ENCODE results near the gene VPS37D. TPM values are rescaled to one million over a fixed set of nuclear protein-coding genes. Genes with fewer than 3 reads are reported as not detected.

VPS37D gene
- total RNA-seq, 1 experiment from 2014 or later, result 4.4 TPM

DNA sequence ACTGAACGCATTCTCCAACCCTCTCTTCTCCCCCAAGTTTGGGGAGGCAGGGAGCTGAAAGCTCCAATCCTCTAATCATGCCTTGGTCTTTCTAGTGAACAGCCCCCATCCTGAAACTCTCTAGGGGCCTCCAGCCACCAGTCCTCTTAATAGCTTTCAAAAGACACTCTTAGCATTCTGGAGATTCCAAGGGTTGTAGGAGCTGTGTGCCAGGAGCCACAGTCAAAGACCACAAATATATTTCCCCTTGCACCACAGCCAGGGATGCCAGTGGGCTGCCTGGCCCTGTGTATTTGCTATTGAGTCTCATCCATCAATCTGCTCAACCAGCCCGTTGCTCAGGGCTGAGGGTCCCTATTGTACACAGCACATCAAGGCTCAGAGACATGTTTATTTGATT lies 24.8 kb upstream of the VPS37D start:
- TF ChIP-seq, protein P1, sequence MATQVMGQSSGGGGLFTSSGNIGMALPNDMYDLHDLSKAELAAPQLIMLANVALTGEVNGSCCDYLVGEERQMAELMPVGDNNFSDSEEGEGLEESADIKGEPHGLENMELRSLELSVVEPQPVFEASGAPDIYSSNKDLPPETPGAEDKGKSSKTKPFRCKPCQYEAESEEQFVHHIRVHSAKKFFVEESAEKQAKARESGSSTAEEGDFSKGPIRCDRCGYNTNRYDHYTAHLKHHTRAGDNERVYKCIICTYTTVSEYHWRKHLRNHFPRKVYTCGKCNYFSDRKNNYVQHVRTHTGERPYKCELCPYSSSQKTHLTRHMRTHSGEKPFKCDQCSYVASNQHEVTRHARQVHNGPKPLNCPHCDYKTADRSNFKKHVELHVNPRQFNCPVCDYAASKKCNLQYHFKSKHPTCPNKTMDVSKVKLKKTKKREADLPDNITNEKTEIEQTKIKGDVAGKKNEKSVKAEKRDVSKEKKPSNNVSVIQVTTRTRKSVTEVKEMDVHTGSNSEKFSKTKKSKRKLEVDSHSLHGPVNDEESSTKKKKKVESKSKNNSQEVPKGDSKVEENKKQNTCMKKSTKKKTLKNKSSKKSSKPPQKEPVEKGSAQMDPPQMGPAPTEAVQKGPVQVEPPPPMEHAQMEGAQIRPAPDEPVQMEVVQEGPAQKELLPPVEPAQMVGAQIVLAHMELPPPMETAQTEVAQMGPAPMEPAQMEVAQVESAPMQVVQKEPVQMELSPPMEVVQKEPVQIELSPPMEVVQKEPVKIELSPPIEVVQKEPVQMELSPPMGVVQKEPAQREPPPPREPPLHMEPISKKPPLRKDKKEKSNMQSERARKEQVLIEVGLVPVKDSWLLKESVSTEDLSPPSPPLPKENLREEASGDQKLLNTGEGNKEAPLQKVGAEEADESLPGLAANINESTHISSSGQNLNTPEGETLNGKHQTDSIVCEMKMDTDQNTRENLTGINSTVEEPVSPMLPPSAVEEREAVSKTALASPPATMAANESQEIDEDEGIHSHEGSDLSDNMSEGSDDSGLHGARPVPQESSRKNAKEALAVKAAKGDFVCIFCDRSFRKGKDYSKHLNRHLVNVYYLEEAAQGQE (IDR thresholded peaks at IDR 0.05; ENCODE audit: insufficient read depth in 1 of 2, low read depth in 2 of 2, low read length in 1 of 2), result no peak
- TF ChIP-seq, protein P2, sequence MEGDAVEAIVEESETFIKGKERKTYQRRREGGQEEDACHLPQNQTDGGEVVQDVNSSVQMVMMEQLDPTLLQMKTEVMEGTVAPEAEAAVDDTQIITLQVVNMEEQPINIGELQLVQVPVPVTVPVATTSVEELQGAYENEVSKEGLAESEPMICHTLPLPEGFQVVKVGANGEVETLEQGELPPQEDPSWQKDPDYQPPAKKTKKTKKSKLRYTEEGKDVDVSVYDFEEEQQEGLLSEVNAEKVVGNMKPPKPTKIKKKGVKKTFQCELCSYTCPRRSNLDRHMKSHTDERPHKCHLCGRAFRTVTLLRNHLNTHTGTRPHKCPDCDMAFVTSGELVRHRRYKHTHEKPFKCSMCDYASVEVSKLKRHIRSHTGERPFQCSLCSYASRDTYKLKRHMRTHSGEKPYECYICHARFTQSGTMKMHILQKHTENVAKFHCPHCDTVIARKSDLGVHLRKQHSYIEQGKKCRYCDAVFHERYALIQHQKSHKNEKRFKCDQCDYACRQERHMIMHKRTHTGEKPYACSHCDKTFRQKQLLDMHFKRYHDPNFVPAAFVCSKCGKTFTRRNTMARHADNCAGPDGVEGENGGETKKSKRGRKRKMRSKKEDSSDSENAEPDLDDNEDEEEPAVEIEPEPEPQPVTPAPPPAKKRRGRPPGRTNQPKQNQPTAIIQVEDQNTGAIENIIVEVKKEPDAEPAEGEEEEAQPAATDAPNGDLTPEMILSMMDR (IDR thresholded peaks at IDR 0.05), result no peak
- TF ChIP-seq SIN3A (IDR thresholded peaks at IDR 0.05; ENCODE audit: borderline replicate concordance, insufficient read depth, low read depth, low read length) (no peak), POLR2AphosphoS5 (IDR thresholded peaks at IDR 0.05; ENCODE audit: low read depth, low read length) (no peak), TCF7L2 (IDR thresholded peaks at IDR 0.05; ENCODE audit: low read depth, low read length) (no peak)
- intact Hi-C loops (cut with micrococcal nuclease; ENCODE audit: unreplicated experiment), result no loop called here
- no peaks in the 10 kb centered on the region for H3K36me3 ChIP-seq (ENCODE audit: control insufficient read depth, insufficient read depth, low read length)
- DNase-seq (ENCODE audit: low read depth, low spot score), result no peak
- H3K4me1 ChIP-seq (ENCODE audit: control insufficient read depth, insufficient read depth, low read length), result peaks cover 4% of the 10 kb centered on the region; the same call in 1 of the 2 replicates
- CTCF ChIA-PET, result no interaction called here
- no peak for ATAC-seq
- in situ Hi-C loops (cut with HindIII; ENCODE audit: low pct_unique_long_range_greater_than_20kb, low sequenced_read_pairs), result no loop called here
- no peak overlapping the region for H3K27ac ChIP-seq (ENCODE audit: low read length)
- H3K9me3 ChIP-seq (ENCODE audit: control insufficient read depth, insufficient read depth, low read depth, low read length), result no peaks in the 10 kb centered on the region
- POLR2A ChIA-PET, result no interaction called here
- no TSS peak for BruUV-seq (replicated peaks)
- no peak overlapping the region for H3K4me3 ChIP-seq (ENCODE audit: low read depth in 2 of 2, low read length in 2 of 2)
- H3K27me3 ChIP-seq (ENCODE audit: control insufficient read depth, insufficient read depth, low read length), result no peaks in the 10 kb centered on the region

DNA sequence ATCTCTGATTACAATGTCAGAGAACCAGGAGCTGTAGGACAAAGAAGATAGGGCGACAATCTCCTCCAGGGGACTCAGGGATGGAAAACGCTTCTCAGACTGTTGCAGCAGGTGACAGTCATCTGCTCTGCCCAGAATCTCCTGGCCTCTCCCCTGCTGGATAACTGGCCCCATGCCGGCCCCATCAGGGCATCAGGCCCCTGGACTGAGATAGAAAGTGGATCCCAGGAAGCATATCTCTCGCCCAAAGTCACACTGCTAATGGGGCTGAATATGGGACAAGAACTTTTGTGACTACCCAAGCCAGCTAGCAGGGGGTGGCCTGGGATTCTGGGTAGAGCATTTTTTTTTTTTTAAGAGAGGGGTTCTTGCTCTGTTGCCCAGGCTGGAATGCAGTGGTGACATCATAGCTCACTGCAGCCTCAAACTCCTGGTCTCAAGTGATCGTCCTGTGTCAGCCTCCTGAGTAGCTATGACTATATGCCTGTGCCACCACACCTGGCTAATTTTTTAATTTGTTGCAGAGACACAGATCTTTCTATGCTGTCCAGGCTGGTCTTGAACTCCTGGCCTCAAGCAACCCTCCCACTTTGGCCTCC lies 22.8 kb upstream of the VPS37D start:
- CTCF ChIA-PET, result no interaction called here
- intact Hi-C loops (cut with micrococcal nuclease; ENCODE audit: unreplicated experiment), result no loop called here
- no peak overlapping the region for H3K27ac ChIP-seq (ENCODE audit: low read length)

More for the DNA sequence above, 22.8 kb upstream of the VPS37D start:
- no peaks in the 10 kb centered on the region for H3K9me3 ChIP-seq (ENCODE audit: control insufficient read depth, insufficient read depth, low read depth, low read length)
- no peak for ATAC-seq
- TF ChIP-seq, protein P1 (IDR thresholded peaks at IDR 0.05; ENCODE audit: insufficient read depth in 1 of 2, low read depth in 2 of 2, low read length in 1 of 2), result no peak
- TF ChIP-seq, protein P2 (IDR thresholded peaks at IDR 0.05), result no peak
- no peak for TF ChIP-seq TCF7L2 (IDR thresholded peaks at IDR 0.05; ENCODE audit: low read depth, low read length)
- TF ChIP-seq POLR2AphosphoS5 (IDR thresholded peaks at IDR 0.05; ENCODE audit: low read depth, low read length), result no peak
- TF ChIP-seq SIN3A (IDR thresholded peaks at IDR 0.05; ENCODE audit: borderline replicate concordance, insufficient read depth, low read depth, low read length), result no peak
- no peaks in the 10 kb centered on the region for H3K36me3 ChIP-seq (ENCODE audit: control insufficient read depth, insufficient read depth, low read length)
- POLR2A ChIA-PET, result interaction anchor here (0.5 to 0.6 kb wide), 2 partner anchors 9 to 177 kb away, joined by 4 to 8 read pairs; no protein-coding TSS in a partner anchor
- in situ Hi-C loops (cut with HindIII; ENCODE audit: low pct_unique_long_range_greater_than_20kb, low sequenced_read_pairs), result no loop called here
- BruUV-seq (replicated peaks), result no TSS peak
- no peak overlapping the region for H3K4me3 ChIP-seq (ENCODE audit: low read depth in 2 of 2, low read length in 2 of 2)
- no peak for DNase-seq (ENCODE audit: low read depth, low spot score)
- peaks cover 7% of the 10 kb centered on the region; the same call in 1 of the 2 replicates for H3K4me1 ChIP-seq (ENCODE audit: control insufficient read depth, insufficient read depth, low read length)
- peaks cover 3% of the 10 kb centered on the region; the same call in 1 of the 2 replicates for H3K27me3 ChIP-seq (ENCODE audit: control insufficient read depth, insufficient read depth, low read length)
